NCI-H1694 (cell line): Measurements from ENCODE around the gene BBS10.
"Not testable (repeated sequence)": the region's sequence is repeated elsewhere in the genome, so short reads cannot be mapped to it uniquely, and the experiment has no call there.

Experiments
- DNase-seq: peaks from one replicate; lab custom pipeline; 2025; lab: John Stamatoyannopoulos, UW

The BBS10 gene

DNA sequence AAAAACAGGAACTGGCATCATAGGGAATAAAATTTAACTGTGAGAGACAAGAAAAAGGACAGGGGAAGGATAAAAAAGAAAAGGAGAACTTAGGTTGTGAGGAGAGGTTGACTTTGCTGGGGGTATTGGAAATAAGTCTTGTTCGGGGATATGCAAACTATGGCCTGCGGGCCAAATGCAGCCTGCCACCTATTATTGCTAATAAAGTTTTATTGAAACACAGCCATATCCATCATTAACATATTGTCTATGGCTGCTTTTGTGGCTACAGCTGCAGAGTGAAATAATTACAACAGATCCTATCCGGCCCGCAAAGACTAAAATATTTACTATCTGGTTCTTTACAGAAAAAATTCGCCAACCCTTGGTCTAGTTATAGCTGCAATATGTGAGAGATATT, 18.6 kb downstream of the BBS10 start:
- DNase-seq, result no peak

DNA sequence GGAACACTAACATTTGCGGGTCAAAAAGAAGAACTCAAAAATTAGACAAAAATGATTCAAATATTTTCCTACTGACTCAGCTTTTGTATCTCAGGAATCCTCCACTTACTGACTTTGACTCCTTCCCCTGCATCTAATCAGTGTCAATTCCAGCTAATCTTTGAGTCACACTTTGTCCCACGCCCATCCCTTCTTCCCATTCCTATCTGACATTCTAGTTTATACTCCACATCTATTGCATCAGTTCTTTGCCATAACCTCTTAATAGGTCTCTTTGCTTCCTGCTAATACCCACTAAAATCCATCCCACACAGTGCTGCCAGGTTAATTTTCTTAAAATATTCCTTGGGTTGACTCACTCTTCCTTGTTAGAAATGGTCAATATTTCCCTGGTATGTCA, 19.1 kb downstream of the BBS10 start:
- no peak for DNase-seq

DNA sequence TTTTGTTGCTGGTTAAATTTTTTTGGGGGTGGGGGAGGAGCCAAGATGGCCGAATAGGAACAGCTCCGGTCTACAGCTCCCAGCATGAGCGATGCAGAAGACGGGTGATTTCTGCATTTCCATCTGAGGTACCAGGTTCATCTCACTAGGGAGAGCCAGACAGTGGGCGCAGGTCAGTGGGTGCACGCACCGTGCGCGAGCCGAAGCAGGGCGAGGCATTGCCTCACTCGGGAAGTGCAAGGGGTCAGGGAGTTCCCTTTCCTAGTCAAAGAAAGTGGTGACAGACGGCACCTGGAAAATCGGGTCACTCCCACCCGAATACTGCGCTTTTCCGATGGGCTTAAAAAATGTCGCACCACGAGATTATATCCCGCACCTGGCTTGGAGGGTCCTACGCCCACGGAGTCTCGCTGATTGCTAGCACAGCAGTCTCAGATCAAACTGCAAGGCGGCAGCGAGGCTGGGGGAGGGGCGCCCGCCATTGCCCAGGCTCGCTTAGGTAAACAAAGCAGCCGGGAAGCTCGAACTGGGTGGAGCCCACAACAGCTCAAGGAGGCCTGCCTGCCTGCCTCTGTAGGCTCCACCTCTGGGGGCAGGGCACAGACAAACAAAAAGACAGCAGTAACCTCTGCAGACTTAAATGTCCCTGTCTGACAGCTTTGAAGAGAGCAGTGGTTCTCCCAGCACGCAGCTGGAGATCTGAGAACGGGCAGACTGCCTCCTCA, 28.5 kb downstream of the BBS10 start:
- not testable (repeated sequence) for DNase-seq

DNA sequence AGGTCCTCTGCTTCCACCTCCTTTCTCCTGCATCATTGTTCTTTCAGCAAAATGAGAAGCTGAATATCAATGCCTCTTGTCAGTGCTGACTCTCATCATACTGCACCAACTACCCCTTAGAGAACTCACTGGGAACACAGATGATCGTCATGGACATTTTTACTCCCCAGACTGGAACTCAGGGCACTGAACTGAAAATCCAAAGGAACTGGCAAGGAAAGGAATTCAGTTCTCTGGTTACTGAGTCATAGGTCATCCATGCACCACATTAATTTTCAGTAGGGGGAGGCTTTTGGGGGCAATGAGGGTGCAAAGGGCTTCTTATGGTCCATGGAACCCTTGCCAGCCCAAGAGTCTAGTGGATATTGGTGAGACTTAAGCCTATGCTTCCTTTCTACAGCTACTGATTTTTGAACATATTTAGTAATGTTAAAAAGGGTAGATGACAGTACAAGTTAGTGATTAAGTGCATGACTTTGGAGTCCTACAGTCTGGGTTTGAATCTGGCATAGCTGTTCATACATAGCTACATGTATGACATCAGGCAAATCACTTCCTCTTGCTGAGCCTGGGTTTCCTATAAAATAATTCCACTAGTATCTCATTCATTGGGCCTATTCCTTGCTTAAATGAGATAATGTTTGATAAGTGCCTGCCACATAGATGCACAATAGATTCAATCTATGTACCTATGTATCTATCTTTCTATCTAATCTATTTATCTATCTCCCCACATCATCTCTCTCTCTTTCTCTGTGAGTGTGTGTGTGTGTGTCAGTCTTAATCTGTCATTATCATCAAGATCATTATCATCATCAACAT, 29.2 kb downstream of the BBS10 start:
- DNase-seq, result no peak

DNA sequence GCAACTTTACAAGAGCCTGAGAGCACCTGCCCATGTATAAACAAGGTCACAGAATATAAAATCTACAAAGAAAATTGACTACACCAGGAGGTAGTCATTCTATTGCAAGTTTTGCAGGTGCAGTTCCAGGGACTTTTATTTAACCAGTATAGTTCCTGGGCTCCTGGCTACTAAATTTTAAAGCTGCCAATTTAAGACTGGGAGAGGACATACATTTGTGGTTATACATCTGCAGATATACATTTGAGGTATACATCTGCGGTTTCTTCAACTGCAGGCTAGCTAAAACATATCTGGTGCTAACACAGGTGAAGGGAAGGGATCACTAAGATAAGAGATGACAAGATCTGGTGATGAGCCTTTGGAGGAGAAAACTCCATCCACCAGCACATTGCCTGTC, 30.2 kb downstream of the BBS10 start:
- DNase-seq, result no peak

DNA sequence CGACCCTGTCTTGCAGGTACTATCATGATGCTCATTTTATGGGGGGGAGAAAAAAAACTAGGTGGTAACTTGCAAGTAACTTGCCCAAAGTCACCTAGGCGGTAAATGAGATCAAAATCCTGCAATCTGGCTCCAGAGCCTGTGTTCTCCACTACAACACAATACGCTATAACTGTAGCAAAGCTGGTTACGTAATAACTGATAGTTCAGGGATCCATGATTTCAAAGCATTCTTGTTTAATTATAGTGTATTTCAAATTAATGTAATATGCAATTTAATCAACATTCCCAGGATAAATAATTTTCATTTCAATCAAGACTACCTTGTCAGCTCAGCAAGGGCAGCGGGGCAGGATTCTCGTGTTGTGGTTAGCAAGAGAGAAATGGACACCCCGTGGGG, 31.7 kb downstream of the BBS10 start:
- DNase-seq, result no peak

DNA sequence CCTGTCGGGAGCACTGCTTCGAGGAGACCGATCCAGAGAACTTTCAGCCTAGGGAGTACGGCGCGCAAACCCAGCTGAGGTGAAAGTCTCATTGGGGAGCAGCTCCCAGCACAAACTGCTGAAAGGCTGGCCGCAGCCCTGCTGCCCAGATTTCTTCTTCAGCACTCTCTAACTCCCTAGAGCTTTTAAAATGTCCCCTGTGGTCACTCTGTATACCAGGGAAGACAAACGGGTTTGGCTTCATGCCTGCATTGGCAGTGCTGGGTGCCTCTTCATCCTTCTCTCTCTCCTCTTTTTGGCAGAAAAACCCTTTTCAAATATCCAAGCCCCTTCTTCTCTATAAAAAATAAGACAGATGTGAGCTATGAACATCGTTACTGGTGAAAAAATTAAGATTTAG, 34.9 kb downstream of the BBS10 start:
- DNase-seq, result no peak

DNA sequence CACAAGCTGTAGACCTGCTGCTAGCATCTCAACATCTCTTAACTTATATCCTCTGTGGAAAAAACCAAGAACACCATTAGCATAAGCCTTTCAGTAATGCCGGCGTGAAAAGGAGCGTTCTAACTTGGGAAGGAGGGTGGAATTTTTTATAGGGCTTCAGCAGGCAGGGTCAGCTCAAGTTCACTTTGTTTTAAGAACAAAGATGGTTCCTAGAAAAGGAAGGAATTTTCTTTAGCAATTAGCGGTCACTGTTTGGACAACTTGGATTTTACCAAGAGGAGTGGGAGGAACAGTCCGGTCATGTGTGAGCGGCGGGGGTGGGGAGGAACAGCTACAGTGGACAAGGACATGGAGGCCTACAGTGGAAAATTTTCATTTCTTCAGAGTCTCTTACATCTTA, 35.9 kb downstream of the BBS10 start:
- no peak for DNase-seq

DNA sequence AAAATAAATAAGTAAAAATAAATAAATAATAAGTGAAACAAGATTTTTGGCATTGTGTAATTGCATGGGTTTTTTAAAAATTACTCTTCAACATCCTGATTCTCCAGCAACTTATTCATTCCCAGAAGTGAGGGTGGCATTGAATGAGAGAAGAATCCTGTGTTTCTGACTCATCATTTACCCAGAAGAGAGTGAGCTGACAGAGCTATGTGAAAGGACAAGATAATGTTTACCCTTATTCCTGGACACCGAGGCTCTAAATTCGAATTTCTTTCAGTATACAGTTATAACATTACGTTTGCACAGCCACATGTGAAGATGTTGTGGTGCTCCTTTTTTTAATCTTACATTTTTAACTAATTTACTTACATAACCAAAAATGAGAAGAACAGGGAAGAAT, 36.4 kb downstream of the BBS10 start:
- DNase-seq, result no peak

DNA sequence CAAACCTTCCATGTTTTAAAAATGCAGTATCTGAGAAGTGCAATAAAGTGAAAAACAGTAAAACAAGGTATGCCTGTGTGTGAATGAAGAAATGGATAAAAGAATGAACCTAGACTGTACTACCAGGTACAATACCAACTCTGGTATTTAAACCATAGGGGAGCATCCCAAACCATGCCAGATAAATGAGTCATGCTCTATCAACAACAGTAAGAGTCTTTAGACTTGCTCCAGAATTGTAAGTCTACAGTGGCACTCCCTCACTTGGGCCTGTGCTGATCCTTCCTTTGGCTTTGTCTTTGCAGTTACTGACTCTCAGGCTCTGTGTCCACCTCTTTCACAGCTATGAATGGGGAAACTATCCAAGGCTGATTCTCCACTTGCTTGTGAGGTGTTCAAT, 38.1 kb downstream of the BBS10 start:
- no peak for DNase-seq

DNA sequence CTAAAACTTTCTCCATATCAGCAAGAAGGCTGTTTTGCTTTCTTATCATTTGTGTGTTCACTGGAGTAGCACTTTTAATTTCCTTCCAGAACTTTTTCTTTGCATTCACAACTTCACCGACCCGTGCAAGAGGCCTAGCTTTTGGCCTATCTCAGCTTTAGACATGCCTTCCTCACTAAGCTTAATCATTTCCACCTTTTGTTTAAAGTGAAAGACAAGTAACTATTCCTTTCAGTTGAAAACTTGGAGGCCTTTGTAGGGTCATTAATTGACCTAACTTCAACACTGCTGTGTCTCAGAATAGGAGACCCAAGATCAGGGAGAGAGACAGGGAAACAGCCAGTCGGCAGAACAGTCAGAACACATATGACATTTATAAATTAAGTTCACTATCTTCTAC, 39.3 kb downstream of the BBS10 start:
- no peak for DNase-seq

DNA sequence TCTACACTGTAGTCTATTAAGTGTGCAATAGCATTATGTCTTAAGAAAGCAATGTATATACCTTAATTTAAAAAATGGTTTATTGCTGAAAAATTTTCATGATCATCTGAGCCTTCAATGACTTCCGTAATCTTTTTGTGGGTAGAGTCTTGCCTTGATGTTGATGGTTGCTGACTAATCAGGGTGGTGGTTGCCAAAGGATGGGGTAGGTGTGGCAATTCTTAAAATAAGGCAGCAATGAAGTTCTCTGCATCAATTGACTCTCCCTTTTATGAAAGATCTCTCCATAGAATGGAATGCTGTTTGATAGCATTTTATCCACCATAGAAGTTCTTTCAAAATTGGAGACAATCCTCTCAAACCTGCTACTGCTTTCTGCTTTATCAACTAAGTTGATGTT, 41.1 kb downstream of the BBS10 start:
- no peak for DNase-seq

DNA sequence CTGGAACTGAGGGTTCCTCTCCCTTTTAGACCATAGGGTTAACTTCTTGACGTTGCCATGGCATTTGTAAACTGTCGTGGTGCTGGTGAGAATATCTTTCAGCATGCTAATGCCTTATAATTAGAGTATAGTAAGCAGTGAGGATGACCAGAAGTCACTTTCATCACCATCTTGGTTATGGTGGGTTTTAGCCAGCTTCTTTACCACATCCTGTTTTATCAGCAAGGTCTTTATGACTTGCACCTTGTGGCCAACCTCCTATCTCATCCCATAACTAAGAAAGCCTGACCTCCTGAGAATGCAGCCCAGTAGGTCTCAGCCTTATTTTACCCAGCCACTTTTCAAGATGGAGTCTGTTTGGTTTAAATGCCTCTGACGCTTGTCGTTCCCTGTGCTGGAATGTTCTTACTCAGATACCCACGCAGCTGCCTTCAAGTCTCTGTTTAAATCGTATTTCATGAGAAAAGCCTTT, 44.2 kb downstream of the BBS10 start:
- DNase-seq, result no peak

DNA sequence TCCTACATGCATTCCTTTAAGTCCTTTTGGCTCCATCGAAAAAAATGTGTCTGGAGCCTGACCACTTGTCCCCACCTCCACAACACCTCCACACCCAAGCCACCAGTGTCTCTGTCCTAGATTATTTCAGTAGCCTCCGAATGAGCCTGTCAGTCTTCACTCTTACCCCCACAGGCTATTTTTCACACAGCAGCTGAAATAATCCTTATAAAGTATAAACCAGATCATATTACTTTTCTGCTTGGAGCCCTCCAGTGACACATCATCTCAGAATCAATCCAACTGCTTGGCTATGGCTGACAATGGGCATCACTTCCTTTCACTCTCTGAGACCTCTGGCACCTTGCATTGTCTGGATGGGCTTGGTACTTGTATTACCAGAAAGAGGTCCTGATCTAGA, 44.9 kb downstream of the BBS10 start:
- DNase-seq, result no peak

DNA sequence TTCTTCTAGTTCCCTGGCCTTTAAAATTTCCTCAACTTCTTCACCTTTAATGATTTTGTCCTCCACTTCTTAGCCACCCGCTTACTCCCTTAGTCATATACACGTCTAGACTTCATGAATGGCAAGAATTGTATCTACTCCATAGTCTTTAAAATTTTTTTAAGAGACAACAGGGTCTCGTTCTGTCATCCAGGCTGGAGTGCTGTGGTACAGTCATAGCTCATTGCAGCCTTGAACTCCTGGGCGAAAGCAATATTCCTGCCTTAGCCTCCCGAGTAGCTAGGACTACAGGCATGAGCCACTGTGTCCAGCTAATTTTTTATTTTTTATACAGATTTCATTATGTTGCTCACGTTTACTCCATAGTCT, 47.9 kb downstream of the BBS10 start:
- no peak for DNase-seq

DNA sequence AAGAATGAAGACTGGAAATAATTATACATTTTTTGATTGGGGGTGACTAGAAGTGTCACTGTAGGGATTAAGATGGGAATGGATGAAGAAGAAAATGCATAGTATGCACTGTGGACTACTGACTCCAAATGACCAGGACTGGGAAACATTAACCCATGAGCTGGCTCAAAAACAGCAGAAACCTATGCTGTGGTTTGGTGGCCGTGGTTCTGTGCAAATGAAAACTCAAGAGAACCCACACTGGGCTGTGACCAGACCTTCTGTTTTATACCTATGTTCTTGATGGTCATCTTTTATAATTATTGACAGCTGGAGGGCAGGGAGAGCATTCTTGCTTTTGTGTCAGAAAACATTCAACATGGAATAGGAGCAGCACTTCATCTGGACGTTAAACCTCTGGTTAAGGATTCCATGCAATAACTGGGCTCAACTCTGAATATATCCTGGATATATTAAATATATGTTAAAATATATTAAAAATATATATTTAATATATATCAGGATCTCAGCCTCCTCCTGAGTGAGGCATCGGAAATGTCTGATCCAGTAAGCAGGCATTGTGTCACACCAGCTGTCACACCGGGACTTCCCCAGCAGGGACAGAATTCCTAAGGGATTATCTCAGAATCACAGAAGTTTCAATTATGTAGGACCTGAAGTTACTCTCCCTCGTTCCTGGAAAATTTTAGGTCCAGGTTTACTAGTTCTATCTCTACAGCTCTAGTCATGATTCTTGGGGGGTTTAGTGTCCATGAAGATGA, 48.5 kb downstream of the BBS10 start:
- no peak for DNase-seq
